ENCODE measurements around the gene DCAF17. TPM values are rescaled to one million over a fixed set of nuclear protein-coding genes. Genes with fewer than 3 reads are reported as not detected.

Gene DCAF17, protein sequence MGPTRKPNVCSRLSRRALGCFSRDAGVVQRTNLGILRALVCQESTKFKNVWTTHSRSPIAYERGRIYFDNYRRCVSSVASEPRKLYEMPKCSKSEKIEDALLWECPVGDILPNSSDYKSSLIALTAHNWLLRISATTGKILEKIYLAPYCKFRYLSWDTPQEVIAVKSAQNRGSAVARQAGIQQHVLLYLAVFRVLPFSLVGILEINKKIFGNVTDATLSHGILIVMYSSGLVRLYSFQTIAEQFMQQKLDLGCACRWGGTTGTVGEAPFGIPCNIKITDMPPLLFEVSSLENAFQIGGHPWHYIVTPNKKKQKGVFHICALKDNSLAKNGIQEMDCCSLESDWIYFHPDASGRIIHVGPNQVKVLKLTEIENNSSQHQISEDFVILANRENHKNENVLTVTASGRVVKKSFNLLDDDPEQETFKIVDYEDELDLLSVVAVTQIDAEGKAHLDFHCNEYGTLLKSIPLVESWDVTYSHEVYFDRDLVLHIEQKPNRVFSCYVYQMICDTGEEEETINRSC
- total RNA-seq (2014; rRNA removed) (7.4 and 11.1 TPM in 2 replicates), Bru-seq, nascent RNA (percentile 74 among the genes with signal in this experiment), BruChase-seq, experiment 1, labeled RNA remaining after a 6-hour chase (percentile 78 among the genes with signal in this experiment), BruChase-seq, experiment 2, labeled RNA remaining after a 2-hour chase (percentile 77 among the genes with signal in this experiment)
- long read RNA-seq, full-length matches to known transcripts, result 2 of 24 reads
- long read RNA-seq, partial matches to known transcripts, result 0 of 24 reads
- long read RNA-seq, other reads (novel, unspliced or antisense), result 22 of 24 reads

DNA sequence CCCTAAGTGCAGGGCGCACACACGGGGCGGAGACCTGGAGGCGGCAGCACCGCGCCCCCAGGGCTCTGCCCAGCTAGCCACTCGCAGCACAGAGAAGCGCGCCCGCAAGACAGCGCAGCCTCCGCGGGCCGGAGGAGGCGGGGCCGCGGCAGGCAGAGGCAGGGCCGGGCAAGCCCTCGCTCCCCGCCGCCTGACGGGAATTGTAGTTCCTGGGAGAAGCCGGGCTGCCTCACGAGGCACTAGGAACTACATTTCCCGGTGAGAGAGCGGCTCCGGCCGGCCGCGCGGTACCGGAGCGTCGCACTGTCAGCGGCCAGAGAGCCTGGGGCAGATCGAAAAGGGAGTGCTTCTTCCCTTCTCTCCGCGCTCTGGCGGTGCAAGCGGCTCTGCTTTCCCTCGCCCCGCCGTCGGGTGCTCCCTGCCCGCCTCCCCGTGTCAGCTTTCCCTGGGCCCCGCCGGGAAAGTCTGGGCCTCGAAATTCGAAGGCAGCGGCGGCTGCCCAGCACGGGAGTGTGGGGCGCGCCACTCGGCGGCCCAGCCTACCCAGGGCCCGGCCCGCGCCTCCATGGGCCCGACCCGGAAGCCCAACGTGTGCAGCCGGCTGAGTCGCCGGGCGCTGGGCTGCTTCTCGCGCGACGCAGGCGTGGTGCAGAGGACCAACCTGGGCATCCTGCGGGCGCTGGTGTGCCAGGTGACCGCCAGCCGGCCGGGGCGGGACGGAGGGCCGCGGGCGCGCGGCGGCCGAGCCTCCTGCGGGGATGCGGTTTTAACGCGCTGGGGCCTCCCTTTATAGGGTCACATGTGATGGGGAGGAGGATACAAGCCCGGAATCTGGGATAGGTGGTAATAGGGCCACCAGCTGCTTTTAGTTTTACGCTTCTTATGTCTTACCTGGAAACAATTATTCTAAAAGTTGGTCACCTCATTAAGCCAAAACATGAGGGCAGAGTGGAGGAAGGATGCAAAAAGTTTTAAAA is at the start of gene DCAF17:
Gene DCAF17, plus strand, starts transcription at position 214 of the 977 bp plus-strand sequence. Its CDS starts 352 bp downstream, at position 566.
- no peak for TF ChIP-seq EZH2 (IDR thresholded peaks at IDR 0.05; ENCODE audit: low read length, unreplicated experiment)
- 0 out of 2 replicates have a peak, but pooled peaks have one; percentile 46 for TF ChIP-seq EZH2phosphoT487 (IDR thresholded peaks at IDR 0.05; ENCODE audit: borderline replicate concordance, low read length)
- TF ChIP-seq, protein P1, sequence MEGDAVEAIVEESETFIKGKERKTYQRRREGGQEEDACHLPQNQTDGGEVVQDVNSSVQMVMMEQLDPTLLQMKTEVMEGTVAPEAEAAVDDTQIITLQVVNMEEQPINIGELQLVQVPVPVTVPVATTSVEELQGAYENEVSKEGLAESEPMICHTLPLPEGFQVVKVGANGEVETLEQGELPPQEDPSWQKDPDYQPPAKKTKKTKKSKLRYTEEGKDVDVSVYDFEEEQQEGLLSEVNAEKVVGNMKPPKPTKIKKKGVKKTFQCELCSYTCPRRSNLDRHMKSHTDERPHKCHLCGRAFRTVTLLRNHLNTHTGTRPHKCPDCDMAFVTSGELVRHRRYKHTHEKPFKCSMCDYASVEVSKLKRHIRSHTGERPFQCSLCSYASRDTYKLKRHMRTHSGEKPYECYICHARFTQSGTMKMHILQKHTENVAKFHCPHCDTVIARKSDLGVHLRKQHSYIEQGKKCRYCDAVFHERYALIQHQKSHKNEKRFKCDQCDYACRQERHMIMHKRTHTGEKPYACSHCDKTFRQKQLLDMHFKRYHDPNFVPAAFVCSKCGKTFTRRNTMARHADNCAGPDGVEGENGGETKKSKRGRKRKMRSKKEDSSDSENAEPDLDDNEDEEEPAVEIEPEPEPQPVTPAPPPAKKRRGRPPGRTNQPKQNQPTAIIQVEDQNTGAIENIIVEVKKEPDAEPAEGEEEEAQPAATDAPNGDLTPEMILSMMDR (conservative IDR thresholded peaks at IDR 0.05; ENCODE audit: low read depth, low read length), result no peak
- peak; percentile 94 for ATAC-seq
- peak within 1 kb of the TSS; percentile 89 for H3K4me2 ChIP-seq (ENCODE audit: low read length)
- H3K4me1 ChIP-seq (ENCODE audit: insufficient read depth, low read length), result peaks cover 19% of the 10 kb centered on the region
- intact Hi-C loops (cut with micrococcal nuclease), result loop anchor here (5.0 kb wide), 1 partner anchor 462 kb away; no protein-coding TSS in a partner anchor
- peak; percentile 97 for DNase-seq
- peaks cover 64% of the 10 kb centered on the region for H3K79me2 ChIP-seq (ENCODE audit: low read length)
- peaks cover 6% of the 10 kb centered on the region for H3K9me3 ChIP-seq (ENCODE audit: low read length)
- ChIA-PET POLR2A (ENCODE audit: unreplicated experiment) (interaction anchor here (0.5 to 0.6 kb wide), 2 partner anchors 280 to 404 kb away, joined by 3 to 9 read pairs; no protein-coding TSS in a partner anchor), CTCF (interaction anchor here (0.6 kb wide), 1 partner anchor 14 kb away, joined by 3 read pairs; no protein-coding TSS in a partner anchor)
- H2AFZ ChIP-seq (ENCODE audit: low read length), result peak within 1 kb of the TSS; percentile 86
- H3K36me3 ChIP-seq (ENCODE audit: low read depth, low read length), result peaks cover 23% of the 10 kb centered on the region
- no peaks in the 10 kb centered on the region for H3K27me3 ChIP-seq (ENCODE audit: low read length)
- no peaks in the 10 kb centered on the region for H4K20me1 ChIP-seq (ENCODE audit: low read length)
- no TSS peak for BruUV-seq (replicated peaks)
- peak within 1 kb of the TSS; percentile 90 for H3K27ac ChIP-seq (ENCODE audit: low read length)
- H3F3A ChIP-seq (ENCODE audit: low read length, unreplicated experiment), result no peaks in the 10 kb centered on the region
- no peaks in the 10 kb centered on the region for H3K9me2 ChIP-seq (replicated peaks; ENCODE audit: low read length)
- H3K9ac ChIP-seq (ENCODE audit: low read length), result peak within 1 kb of the TSS; percentile 95
- H3K4me3 ChIP-seq (ENCODE audit: low read length), result peak within 1 kb of the TSS; percentile 90

GRCh38 chr2:171386627-171387026 is 47.4 kb upstream of the DCAF17 start:
- H3K27me3 ChIP-seq (ENCODE audit: low read length), result no peaks in the 10 kb centered on the region
- no peaks in the 10 kb centered on the region for H3K9me2 ChIP-seq (replicated peaks; ENCODE audit: low read length)
- no peak for ATAC-seq
- ChIA-PET POLR2A (ENCODE audit: unreplicated experiment) (no interaction called here), CTCF (no interaction called here)
- H3F3A ChIP-seq (ENCODE audit: low read length, unreplicated experiment), result peaks cover 3% of the 10 kb centered on the region
- no peaks in the 10 kb centered on the region for H4K20me1 ChIP-seq (ENCODE audit: low read length)
- H3K27ac ChIP-seq (ENCODE audit: low read length), result no peak overlapping the region
- peaks cover 6% of the 10 kb centered on the region; the same call in 1 of the 2 replicates for H3K79me2 ChIP-seq (ENCODE audit: low read length)
- no peak overlapping the region for H3K4me2 ChIP-seq (ENCODE audit: low read length)
- TF ChIP-seq, protein P1 (conservative IDR thresholded peaks at IDR 0.05; ENCODE audit: low read depth, low read length), result no peak
- no peak for TF ChIP-seq EZH2phosphoT487 (IDR thresholded peaks at IDR 0.05; ENCODE audit: borderline replicate concordance, low read length)
- no peak for TF ChIP-seq EZH2 (IDR thresholded peaks at IDR 0.05; ENCODE audit: low read length, unreplicated experiment)
- no TSS peak for BruUV-seq (replicated peaks)
- H2AFZ ChIP-seq (ENCODE audit: low read length), result no peak overlapping the region
- no peaks in the 10 kb centered on the region for H3K9me3 ChIP-seq (ENCODE audit: low read length)
- DNase-seq, result no peak
- peaks cover 19% of the 10 kb centered on the region for H3K4me1 ChIP-seq (ENCODE audit: insufficient read depth, low read length)
- H3K36me3 ChIP-seq (ENCODE audit: low read depth, low read length), result no peaks in the 10 kb centered on the region
- no peak overlapping the region for H3K4me3 ChIP-seq (ENCODE audit: low read length)
- intact Hi-C loops (cut with micrococcal nuclease), result no loop called here
- no peak overlapping the region for H3K9ac ChIP-seq (ENCODE audit: low read length)

Measured in PC-3 (cell line).